Type B pancreatic cell (in vitro differentiated cells): Measurements from ENCODE around the gene OPN1LW. TPM values are rescaled to one million over a fixed set of nuclear protein-coding genes. Genes with fewer than 3 reads are reported as not detected.

Experiments used
- DNase-seq: peaks from one replicate; pipeline ENCODE4 v3.0.0; 2021; ENCODE audit warnings: mixed read lengths; ENCODE audit not compliant: unreplicated experiment; ENCODE audit errors: extremely low spot score
- H3K27ac Mint-ChIP-seq: 2 replicates; pipeline ENCODE4 v1.8.0; 2021; ENCODE audit warnings: mild to moderate bottlenecking, mixed read lengths
- H3K27me3 Mint-ChIP-seq: 2 replicates; pipeline ENCODE4 v1.8.0; 2021; ENCODE audit warnings: mixed read lengths
- H3K36me3 Mint-ChIP-seq: 2 replicates; pipeline ENCODE4 v1.8.0; 2021; ENCODE audit warnings: mixed read lengths
- H3K4me1 Mint-ChIP-seq: one replicate; pipeline ENCODE4 v1.8.0; 2021; ENCODE audit warnings: mixed read lengths; ENCODE audit not compliant: unreplicated experiment
- H3K4me3 Mint-ChIP-seq: 2 replicates; pipeline ENCODE4 v1.8.0; 2021; ENCODE audit warnings: mild to moderate bottlenecking, mixed read lengths
- H3K9me3 Mint-ChIP-seq: 2 replicates; pipeline ENCODE4 v1.8.0; 2021; ENCODE audit warnings: mixed read lengths
- total RNA-seq: library from RNA; stranded (reverse); gene quantifications from 2 replicates; pipeline ENCODE4 v1.2.1, GENCODE V29; 2021; ENCODE audit warnings: low replicate concordance
- TF ChIP-seq, protein P1 (sequence below): fragments of 200-600 bp; sonication (generic); conservative IDR thresholded peaks from 2 replicates; pipeline ENCODE4 v1.5.0; 2021; ENCODE audit warnings: antibody characterized with exemption, mild to moderate bottlenecking

Gene OPN1LW
- total RNA-seq, 1 donor from 2014 or later, result not detected

DNA sequence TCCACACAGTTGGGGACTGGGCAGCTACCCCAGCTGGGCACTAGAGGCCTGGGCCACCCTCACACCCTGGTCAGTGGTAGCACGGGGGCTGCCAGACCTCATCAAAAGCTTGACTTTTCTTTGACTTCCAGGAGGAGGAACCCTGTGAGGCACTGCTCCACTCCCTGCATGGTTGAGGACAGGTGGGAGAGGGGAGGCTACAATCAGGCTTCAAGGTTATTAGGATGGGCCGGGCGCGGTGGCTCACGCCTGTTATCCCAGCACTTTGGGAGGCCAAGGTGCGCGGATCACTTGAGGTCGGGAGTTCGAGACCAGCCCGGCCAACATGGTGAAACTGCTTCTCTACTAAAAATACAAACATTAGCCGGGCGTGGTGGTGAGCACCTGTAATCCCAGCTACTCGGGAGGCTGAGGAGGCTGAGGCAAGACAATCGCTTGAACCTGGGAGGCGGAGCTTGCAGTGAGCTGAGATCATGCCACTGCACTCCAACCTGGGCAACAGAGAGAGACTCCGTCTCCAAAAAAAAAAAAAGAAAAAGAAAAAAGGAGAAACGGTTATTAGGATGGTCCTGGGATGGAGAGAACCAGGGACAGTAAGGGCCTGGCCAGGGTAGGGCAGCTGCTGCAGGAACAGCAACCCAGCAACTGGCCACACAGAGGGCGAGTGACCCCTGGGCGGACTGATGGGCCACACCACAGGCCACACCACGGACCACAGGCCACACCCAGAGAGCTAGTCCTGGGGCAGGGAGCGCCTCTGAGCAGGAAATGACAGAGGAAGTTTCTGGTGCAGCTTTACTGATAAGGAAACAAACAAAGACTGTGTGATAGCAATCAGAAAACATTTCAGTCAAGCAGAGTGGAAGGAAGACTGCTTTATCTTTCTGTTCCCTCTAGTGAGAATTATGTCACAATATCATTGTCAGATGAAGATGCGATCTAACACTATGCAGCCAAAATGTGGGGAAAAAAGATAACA is 20.5 kb upstream of the OPN1LW start:
- H3K36me3 Mint-ChIP-seq, result no peaks in the 10 kb centered on the region
- H3K4me3 Mint-ChIP-seq, result no peak overlapping the region
- H3K27me3 Mint-ChIP-seq, result no peaks in the 10 kb centered on the region
- H3K27ac Mint-ChIP-seq, result no peak overlapping the region
- peaks cover 9% of the 10 kb centered on the region for H3K9me3 Mint-ChIP-seq
- TF ChIP-seq, protein P1, sequence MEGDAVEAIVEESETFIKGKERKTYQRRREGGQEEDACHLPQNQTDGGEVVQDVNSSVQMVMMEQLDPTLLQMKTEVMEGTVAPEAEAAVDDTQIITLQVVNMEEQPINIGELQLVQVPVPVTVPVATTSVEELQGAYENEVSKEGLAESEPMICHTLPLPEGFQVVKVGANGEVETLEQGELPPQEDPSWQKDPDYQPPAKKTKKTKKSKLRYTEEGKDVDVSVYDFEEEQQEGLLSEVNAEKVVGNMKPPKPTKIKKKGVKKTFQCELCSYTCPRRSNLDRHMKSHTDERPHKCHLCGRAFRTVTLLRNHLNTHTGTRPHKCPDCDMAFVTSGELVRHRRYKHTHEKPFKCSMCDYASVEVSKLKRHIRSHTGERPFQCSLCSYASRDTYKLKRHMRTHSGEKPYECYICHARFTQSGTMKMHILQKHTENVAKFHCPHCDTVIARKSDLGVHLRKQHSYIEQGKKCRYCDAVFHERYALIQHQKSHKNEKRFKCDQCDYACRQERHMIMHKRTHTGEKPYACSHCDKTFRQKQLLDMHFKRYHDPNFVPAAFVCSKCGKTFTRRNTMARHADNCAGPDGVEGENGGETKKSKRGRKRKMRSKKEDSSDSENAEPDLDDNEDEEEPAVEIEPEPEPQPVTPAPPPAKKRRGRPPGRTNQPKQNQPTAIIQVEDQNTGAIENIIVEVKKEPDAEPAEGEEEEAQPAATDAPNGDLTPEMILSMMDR, result no peak
- H3K4me1 Mint-ChIP-seq, result no peaks in the 10 kb centered on the region
- DNase-seq, result no peak

DNA sequence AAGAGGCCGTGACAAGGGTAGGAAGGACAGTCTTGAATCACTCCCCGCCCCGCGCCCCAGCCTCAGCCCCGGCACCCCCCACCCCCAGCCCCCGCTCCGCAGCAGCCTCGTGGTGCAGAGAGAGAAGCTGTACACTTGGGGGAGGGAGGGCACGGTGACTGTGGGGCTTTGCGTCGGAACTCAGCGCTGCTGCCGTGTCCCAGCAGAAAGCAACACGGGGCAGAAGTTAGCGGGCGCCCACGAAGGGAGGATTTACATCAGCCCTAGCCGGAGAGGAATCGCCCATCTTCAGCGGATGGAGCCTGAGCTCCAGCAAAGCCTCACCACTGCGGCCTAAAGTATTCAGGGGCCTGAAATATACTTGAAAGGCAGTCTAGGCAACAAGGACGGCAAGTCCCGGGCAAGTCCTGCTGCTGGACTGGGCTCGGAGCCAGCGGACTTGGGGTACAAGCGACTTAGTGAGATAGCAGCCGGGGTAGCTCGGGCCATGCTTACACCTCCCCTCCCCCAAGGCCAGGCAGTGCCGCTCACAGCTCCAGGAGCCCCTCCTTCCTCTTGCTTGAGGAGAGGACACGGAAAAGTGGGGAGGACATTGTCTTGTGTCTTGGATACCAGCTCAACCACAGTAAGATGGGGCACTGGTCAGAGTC is 18.5 kb upstream of the OPN1LW start:
- TF ChIP-seq, protein P1, result no peak
- Mint-ChIP-seq H3K4me3 (no peak overlapping the region), H3K9me3 (peaks cover 2% of the 10 kb centered on the region), H3K36me3 (no peaks in the 10 kb centered on the region), H3K27me3 (no peaks in the 10 kb centered on the region), H3K4me1 (no peaks in the 10 kb centered on the region), H3K27ac (no peak overlapping the region)
- DNase-seq, result peak; percentile 62

DNA sequence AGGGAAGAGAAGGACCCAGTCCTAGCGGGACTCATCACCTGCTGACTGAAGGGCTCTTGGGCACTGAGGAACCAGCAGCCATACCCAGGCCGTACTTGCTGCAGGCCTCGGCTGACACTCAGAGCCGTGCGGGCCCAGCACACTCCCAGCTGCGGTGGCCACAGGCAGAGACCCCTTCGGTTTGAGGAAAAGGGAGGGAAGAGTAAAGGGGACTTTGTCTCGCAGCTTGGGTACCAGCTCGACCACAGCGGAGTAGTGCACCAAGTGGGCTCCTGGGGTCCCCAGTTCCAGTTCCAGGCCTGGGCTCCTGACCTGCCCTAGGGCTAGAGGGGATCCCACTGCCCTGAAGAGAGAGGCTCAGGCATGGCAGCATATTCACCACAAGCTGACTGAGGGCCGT is 17.9 kb upstream of the OPN1LW start:
- TF ChIP-seq, protein P1, result no peak
- Mint-ChIP-seq H3K36me3 (no peaks in the 10 kb centered on the region), H3K4me3 (no peak overlapping the region), H3K27me3 (no peaks in the 10 kb centered on the region), H3K27ac (no peak overlapping the region), H3K9me3 (no peaks in the 10 kb centered on the region), H3K4me1 (no peaks in the 10 kb centered on the region)
- DNase-seq, result peak; percentile 45

DNA sequence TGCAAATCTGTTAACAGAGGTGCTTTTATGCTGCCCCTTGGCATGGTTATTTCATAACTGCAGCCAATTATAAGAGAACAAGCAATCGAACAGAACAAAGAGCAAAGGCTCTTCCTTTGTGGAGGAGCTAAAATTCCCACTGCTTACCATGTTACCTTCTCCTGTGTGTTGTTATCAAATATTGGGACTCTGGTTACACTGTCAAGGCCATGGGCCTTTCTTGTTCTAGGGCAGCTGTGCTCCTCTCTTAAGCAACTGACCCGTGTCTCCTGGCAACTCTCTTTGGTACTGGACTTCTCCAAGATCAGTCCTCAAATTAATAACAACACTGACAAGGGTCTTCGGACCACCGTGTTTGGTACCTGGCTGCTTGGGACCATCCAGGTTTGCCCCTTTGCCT is 12.1 kb upstream of the OPN1LW start:
- H3K4me3 Mint-ChIP-seq, result no peak overlapping the region
- no peaks in the 10 kb centered on the region for H3K36me3 Mint-ChIP-seq
- H3K27me3 Mint-ChIP-seq, result peaks cover 13% of the 10 kb centered on the region
- DNase-seq, result no peak
- H3K27ac Mint-ChIP-seq, result no peak overlapping the region
- TF ChIP-seq, protein P1, result no peak
- H3K4me1 Mint-ChIP-seq, result no peaks in the 10 kb centered on the region
- no peaks in the 10 kb centered on the region for H3K9me3 Mint-ChIP-seq

DNA sequence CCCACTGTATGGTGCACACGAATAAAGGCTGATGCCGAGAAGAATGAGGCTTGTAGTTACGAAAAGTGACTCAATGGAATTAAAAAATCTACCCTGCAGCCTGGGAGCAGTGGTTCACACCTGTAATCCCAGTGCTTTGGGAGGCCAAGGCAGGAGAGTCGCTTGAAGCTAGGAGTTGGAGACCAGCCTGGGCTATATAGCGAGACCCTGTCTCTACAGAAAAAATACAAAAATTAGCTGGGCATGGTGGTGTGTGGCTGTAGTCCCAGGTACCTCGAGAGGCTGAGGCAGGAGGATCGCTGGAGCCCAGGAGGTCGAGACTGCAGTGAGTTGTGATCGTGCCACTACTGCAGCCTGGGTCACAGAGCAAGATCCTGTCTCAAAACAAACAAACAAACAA is 11.7 kb upstream of the OPN1LW start:
- TF ChIP-seq, protein P1, result no peak
- peak; percentile 7 for DNase-seq
- Mint-ChIP-seq H3K27me3 (peaks cover 13% of the 10 kb centered on the region), H3K27ac (no peak overlapping the region), H3K4me3 (no peak overlapping the region), H3K36me3 (no peaks in the 10 kb centered on the region), H3K4me1 (no peaks in the 10 kb centered on the region), H3K9me3 (no peaks in the 10 kb centered on the region)
